Cardiac fibroblast (primary cell): ENCODE results near the gene RAPH1.
A peak's percentile ranks its signal among the peaks of the same experiment; 100 is the strongest.

Experiments
- DNase-seq, 2 donors: peaks; one replicate each; pipeline versions ENCODE4 v3.0.0 to v3.0.0-alpha.2; 2010; ENCODE audit warnings: low read depth in 2 of 2
- H3K4me3 ChIP-seq, 2 donors: replicated peaks in 1 of 2; 1 replicate in 1 of 2; 2 replicates in 1 of 2; pipeline ENCODE4 v1.5.1; 2011; ENCODE audit warnings: low read depth in 2 of 2, low read length in 2 of 2, mild to moderate bottlenecking in 2 of 2, moderate library complexity in 1 of 2
- TF ChIP-seq, protein P1 (sequence below): IDR thresholded peaks from one replicate; pipeline ENCODE4 v1.5.1; 2011; ENCODE audit warnings: low read depth, mild to moderate bottlenecking, low read length, inconsistent platforms

Gene RAPH1

DNA sequence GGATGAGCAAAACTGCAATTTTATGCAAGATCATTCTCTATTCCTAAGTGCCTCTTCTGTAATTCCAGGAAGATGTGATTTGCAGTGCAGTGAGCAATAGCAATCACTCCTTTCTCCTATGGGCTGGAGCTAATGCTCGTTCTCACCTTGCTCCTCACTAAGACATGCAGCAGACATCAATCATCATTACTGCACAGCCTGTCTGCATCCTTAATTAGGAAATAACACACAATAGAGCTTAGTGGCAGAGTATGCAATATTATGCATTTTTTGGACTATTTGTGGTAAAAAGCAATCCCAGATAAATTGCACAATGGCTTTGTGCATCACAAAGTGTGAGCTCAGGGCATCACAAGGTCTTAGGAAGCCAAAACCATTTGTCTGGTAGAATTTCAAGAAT is 32.6 kb upstream of the RAPH1 start:
- peak in 1 of 2 donors; percentile 39 for DNase-seq
- no peak overlapping the region for H3K4me3 ChIP-seq
- TF ChIP-seq, protein P1, sequence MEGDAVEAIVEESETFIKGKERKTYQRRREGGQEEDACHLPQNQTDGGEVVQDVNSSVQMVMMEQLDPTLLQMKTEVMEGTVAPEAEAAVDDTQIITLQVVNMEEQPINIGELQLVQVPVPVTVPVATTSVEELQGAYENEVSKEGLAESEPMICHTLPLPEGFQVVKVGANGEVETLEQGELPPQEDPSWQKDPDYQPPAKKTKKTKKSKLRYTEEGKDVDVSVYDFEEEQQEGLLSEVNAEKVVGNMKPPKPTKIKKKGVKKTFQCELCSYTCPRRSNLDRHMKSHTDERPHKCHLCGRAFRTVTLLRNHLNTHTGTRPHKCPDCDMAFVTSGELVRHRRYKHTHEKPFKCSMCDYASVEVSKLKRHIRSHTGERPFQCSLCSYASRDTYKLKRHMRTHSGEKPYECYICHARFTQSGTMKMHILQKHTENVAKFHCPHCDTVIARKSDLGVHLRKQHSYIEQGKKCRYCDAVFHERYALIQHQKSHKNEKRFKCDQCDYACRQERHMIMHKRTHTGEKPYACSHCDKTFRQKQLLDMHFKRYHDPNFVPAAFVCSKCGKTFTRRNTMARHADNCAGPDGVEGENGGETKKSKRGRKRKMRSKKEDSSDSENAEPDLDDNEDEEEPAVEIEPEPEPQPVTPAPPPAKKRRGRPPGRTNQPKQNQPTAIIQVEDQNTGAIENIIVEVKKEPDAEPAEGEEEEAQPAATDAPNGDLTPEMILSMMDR = no peak

GRCh38 chr2:203566161-203566560 is 31.1 kb upstream of the RAPH1 start:
- TF ChIP-seq, protein P1 = no peak
- no peak overlapping the region for H3K4me3 ChIP-seq
- DNase-seq = no peak

GRCh38 chr2:203565076-203565475 is 30.0 kb upstream of the RAPH1 start:
- TF ChIP-seq, protein P1 = no peak
- no peak for DNase-seq
- H3K4me3 ChIP-seq = no peak overlapping the region

- no peak overlapping the region for H3K4me3 ChIP-seq
- TF ChIP-seq, protein P1 = no peak
These were observed 27.2 kb upstream of the RAPH1 start for GRCh38 chr2:203562268-203562667.

DNA sequence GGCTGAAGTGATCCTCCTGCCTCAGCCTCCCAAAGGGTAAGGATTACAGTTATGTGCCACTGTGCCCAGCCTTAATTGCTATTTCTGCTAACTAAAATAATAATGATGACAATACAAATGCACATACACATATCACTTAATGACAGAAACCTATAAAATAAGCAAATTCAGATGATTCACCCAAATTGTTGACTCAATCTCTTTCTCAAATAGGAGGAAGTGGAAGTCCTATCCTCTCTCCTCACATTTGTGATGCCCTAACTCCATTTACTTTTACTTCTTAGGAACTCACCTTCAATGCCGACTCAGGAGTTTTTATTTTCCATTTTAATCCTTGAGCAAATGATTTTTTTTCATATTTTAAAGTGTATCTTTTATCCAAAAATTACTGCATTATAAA is 24.5 kb upstream of the RAPH1 start:
- TF ChIP-seq, protein P1 = no peak
- no peak overlapping the region for H3K4me3 ChIP-seq
- no peak for DNase-seq

More at GRCh38 chr2:203562268-203562667, 27.2 kb upstream of the RAPH1 start:
- DNase-seq = no peak

- TF ChIP-seq, protein P1 = no peak
- no peak for DNase-seq
- no peak overlapping the region for H3K4me3 ChIP-seq
These were observed 18.7 kb upstream of the RAPH1 start for GRCh38 chr2:203553784-203554183.

GRCh38 chr2:203551778-203552177 is 16.7 kb upstream of the RAPH1 start:
- peak; percentile 57 to 76 for DNase-seq
- TF ChIP-seq, protein P1 = no peak
- H3K4me3 ChIP-seq = no peak overlapping the region
